A673 (cell line): ENCODE results near the gene C15orf61. TPM values are rescaled to one million over a fixed set of nuclear protein-coding genes. Genes with fewer than 3 reads are reported as not detected.
A peak's percentile ranks its signal among the peaks of the same experiment; 100 is the strongest.

ENCODE experiments used
- BruUV-seq: library from RNA; stranded (reverse); fragments of 400-500 nt; replicated peaks from 2 replicates; lab custom pipeline; 2021; lab: Mats Ljungman, UMichigan
- CTCF ChIA-PET: fragments of 300-600 bp; sonication (Branson Sonifier 250); formaldehyde crosslinking; loops from one replicate; lab custom pipeline; 2022; ENCODE audit warnings: antibody characterized with exemption; lab: Charles Lee
- POLR2A ChIA-PET: fragments of 300-600 bp; sonication (Branson Sonifier 250); formaldehyde crosslinking; loops from one replicate; lab custom pipeline; 2022; ENCODE audit warnings: antibody characterized with exemption; ENCODE audit not compliant: low non-redundant PET; lab: Charles Lee
- DNase-seq: peaks from one replicate; pipeline ENCODE4 v3.0.0-alpha.2; 2015; ENCODE audit warnings: low spot score
- H3K27ac ChIP-seq: fragments of 200-600 bp; sonication (generic); 2 replicates; pipeline ENCODE4 v1.5.1; 2016; ENCODE audit warnings: mixed run types, low read depth, mild to moderate bottlenecking, mixed read lengths, antibody characterized with exemption, low read length; ENCODE audit not compliant: poor library complexity, severe bottlenecking
- H3K27me3 ChIP-seq: fragments of 200-600 bp; sonication (generic); replicated peaks from 2 replicates; pipeline ENCODE4 v1.6.1; 2017; ENCODE audit warnings: mixed run types, low read depth, mild to moderate bottlenecking, mixed read lengths, antibody characterized with exemption, low read length; ENCODE audit not compliant: insufficient read depth, poor library complexity
- H3K36me3 ChIP-seq: fragments of 200-600 bp; sonication (generic); 2 replicates; pipeline ENCODE4 v1.6.1; 2016; ENCODE audit warnings: mixed run types, mild to moderate bottlenecking, mixed read lengths, antibody characterized with exemption, low read length; ENCODE audit not compliant: insufficient read depth, poor library complexity, severe bottlenecking
- H3K4me1 ChIP-seq: fragments of 200-600 bp; sonication (generic); 2 replicates; pipeline ENCODE4 v1.6.1; 2017; ENCODE audit warnings: mixed run types, mild to moderate bottlenecking, mixed read lengths, antibody characterized with exemption, low read length; ENCODE audit not compliant: insufficient read depth, poor library complexity, severe bottlenecking
- H3K4me3 ChIP-seq: fragments of 200-600 bp; sonication (generic); 2 replicates; pipeline ENCODE4 v1.5.1; 2016; ENCODE audit warnings: low read depth, mixed run types, mild to moderate bottlenecking, mixed read lengths, low read length; ENCODE audit not compliant: poor library complexity, severe bottlenecking
- H3K9me3 ChIP-seq: fragments of 200-600 bp; sonication (generic); 2 replicates; pipeline ENCODE4 v1.6.1; 2016; ENCODE audit warnings: mixed run types, low read depth, mild to moderate bottlenecking, mixed read lengths, antibody characterized with exemption, low read length; ENCODE audit not compliant: poor library complexity, severe bottlenecking
- EZH2 ChIP-seq: fragments of 200-600 bp; sonication (generic); IDR thresholded peaks from 2 replicates; pipeline ENCODE4 v1.6.1; 2017; ENCODE audit warnings: borderline replicate concordance, low read depth, mild to moderate bottlenecking, mixed read lengths, antibody characterized with exemption, low read length; ENCODE audit not compliant: poor library complexity, severe bottlenecking
- intact Hi-C: fragments of 100-400 bp; cut with micrococcal nuclease; formaldehyde crosslinking; loops from one replicate; pipeline ENCODE4 v1.10.0; 2022; ENCODE audit not compliant: unreplicated experiment
- total RNA-seq: library from RNA; stranded (reverse); gene quantifications from 2 replicates; pipeline ENCODE4 v1.2.3, GENCODE V29; 2021
- TF ChIP-seq, protein P1 (sequence below): fragments of 300-800, 200-600 bp; sonication (generic); conservative IDR thresholded peaks from 2 replicates; pipeline ENCODE4 v1.5.1; 2017; ENCODE audit warnings: low read depth, mild to moderate bottlenecking, antibody characterized with exemption, low read length, moderate library complexity, mixed read lengths

C15orf61 gene
- total RNA-seq, 1 experiment from 2014 or later, result 6.3 TPM

DNA sequence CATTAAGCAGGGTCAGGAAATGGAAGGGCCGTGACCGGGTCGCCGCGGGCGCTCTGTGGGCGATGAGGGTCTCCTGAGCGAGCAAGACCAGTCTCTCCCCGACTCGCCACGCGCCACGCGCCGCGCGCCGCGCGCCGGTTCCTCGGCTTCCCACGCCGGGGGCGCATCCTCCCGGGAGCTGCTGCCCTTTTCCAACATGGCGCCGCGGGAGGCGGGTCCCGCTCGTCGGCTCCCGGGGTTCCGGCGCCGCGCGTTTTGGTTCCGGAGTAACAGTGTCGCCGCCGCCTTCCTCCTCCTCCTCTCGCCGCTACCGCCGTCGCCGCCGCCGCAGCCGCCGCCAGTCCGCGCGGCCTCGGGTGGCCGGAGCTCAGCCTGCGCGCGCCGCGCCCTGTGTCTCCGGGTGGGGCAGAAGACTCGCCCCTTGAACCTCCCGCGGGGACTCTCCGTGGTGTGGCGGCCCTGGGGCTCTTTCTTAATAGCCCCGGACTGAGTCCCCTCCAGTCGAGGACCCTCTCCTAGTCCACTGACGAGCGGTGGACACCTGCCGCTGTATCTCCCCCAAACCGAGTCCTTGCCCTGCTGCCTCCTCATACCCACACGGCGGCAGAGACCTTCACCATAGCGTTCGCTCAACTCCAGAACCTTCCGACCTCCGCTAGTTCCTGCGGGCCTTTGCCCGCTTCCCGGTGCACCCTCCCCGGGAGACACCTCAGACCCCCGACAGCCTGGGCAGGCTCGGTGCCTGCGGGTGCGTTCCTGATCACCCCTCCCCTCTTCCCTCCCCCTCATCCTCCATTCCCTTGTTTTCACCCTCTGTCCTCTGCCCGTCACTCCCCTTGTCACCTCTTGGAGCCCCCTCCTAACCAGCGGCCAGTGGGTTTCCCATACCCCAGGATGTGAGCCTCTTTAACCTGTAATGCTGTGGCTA is 21.8 kb downstream of the C15orf61 start, which contains the start of gene MAP2K5:
Gene MAP2K5, plus strand, starts transcription at position 284 of the 928 bp plus-strand sequence. Its CDS starts 633 bp downstream, at position 917.
- intact Hi-C loops, result no loop called here

DNA sequence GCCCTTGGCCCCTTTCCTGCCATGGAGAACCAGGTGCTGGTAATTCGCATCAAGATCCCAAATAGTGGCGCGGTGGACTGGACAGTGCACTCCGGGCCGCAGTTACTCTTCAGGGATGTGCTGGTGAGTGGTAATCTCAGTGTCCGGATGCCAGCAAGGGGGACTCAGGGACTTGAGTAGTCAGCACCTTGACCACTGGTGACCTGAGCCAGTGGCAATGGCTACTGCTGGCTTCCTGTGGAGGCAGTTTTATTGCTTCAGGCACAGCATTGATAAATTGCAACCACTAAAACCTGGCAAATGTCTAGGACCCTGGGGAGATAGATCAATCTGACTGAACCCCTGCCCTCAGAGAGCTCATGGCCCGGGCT is 22.4 kb downstream of the C15orf61 start:
- POLR2A ChIA-PET, result no interaction called here
- intact Hi-C loops, result no loop called here

More for the DNA sequence above, 21.8 kb downstream of the C15orf61 start, which contains the start of gene MAP2K5:
- peak within 1 kb of the TSS; percentile 66 for H3K4me3 ChIP-seq
- ChIA-PET CTCF (no interaction called here), POLR2A (no interaction called here)
- no peaks in the 10 kb centered on the region for H3K9me3 ChIP-seq
- BruUV-seq, result no TSS peak
- no peak for TF ChIP-seq EZH2
- TF ChIP-seq, protein P1, sequence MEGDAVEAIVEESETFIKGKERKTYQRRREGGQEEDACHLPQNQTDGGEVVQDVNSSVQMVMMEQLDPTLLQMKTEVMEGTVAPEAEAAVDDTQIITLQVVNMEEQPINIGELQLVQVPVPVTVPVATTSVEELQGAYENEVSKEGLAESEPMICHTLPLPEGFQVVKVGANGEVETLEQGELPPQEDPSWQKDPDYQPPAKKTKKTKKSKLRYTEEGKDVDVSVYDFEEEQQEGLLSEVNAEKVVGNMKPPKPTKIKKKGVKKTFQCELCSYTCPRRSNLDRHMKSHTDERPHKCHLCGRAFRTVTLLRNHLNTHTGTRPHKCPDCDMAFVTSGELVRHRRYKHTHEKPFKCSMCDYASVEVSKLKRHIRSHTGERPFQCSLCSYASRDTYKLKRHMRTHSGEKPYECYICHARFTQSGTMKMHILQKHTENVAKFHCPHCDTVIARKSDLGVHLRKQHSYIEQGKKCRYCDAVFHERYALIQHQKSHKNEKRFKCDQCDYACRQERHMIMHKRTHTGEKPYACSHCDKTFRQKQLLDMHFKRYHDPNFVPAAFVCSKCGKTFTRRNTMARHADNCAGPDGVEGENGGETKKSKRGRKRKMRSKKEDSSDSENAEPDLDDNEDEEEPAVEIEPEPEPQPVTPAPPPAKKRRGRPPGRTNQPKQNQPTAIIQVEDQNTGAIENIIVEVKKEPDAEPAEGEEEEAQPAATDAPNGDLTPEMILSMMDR, result no peak
- no peaks in the 10 kb centered on the region for H3K27me3 ChIP-seq
- DNase-seq, result peak; percentile 88
- peaks cover 12% of the 10 kb centered on the region for H3K4me1 ChIP-seq
- H3K36me3 ChIP-seq, result peaks cover 4% of the 10 kb centered on the region
- peak within 1 kb of the TSS; percentile 87 for H3K27ac ChIP-seq

DNA sequence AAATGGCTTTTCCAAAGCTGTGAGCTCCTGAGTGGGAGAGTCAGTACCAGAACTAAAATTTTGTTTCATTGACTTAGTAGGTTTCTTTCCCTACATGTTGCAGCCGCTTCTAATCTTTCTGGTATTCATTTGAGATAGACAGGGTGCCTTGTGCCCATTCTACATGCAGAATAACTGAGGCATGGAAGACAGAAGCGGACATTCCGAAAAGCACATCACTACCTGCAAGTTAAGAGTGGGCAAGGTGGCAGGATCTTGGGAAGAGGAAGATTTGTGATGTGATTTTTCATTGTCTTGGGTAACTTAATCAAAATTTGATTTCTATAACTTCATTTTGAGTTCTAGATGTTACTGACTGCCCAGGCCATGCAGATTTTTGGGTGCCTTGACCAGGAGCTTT is 23.5 kb downstream of the C15orf61 start:
- peaks cover 25% of the 10 kb centered on the region for H3K4me1 ChIP-seq
- intact Hi-C loops, result no loop called here
- TF ChIP-seq, protein P1, result no peak
- TF ChIP-seq EZH2, result no peak
- TSS peak; percentile 24 for BruUV-seq
- no peaks in the 10 kb centered on the region for H3K9me3 ChIP-seq
- peaks cover 4% of the 10 kb centered on the region for H3K36me3 ChIP-seq
- no peak overlapping the region for H3K4me3 ChIP-seq
- no peak for DNase-seq
- no peaks in the 10 kb centered on the region for H3K27me3 ChIP-seq
- POLR2A ChIA-PET, result no interaction called here
- CTCF ChIA-PET, result no interaction called here
- H3K27ac ChIP-seq, result no peak overlapping the region

More for the DNA sequence above, 22.4 kb downstream of the C15orf61 start:
- no peaks in the 10 kb centered on the region for H3K9me3 ChIP-seq
- BruUV-seq, result no TSS peak
- H3K36me3 ChIP-seq, result peaks cover 4% of the 10 kb centered on the region
- H3K27ac ChIP-seq, result peak overlapping the region; percentile 87
- H3K27me3 ChIP-seq, result no peaks in the 10 kb centered on the region
- CTCF ChIA-PET, result no interaction called here
- DNase-seq, result no peak
- peak overlapping the region; percentile 66 for H3K4me3 ChIP-seq
- H3K4me1 ChIP-seq, result peaks cover 18% of the 10 kb centered on the region
- TF ChIP-seq EZH2, result no peak
- TF ChIP-seq, protein P1, result no peak
